GM19328 (cell line): ENCODE data around the gene SLC12A4.
"Not testable (repeated sequence)": the region's sequence is repeated elsewhere in the genome, so short reads cannot be mapped to it uniquely, and the experiment has no call there.

Experiments
- ATAC-seq: cut with Tn5 transposase; IDR thresholded peaks from one replicate; pipeline ENCODE4 v1.9.1; 2021; ENCODE audit warnings: mild to moderate bottlenecking, moderate library complexity; ENCODE audit not compliant: unreplicated experiment

The SLC12A4 gene

DNA sequence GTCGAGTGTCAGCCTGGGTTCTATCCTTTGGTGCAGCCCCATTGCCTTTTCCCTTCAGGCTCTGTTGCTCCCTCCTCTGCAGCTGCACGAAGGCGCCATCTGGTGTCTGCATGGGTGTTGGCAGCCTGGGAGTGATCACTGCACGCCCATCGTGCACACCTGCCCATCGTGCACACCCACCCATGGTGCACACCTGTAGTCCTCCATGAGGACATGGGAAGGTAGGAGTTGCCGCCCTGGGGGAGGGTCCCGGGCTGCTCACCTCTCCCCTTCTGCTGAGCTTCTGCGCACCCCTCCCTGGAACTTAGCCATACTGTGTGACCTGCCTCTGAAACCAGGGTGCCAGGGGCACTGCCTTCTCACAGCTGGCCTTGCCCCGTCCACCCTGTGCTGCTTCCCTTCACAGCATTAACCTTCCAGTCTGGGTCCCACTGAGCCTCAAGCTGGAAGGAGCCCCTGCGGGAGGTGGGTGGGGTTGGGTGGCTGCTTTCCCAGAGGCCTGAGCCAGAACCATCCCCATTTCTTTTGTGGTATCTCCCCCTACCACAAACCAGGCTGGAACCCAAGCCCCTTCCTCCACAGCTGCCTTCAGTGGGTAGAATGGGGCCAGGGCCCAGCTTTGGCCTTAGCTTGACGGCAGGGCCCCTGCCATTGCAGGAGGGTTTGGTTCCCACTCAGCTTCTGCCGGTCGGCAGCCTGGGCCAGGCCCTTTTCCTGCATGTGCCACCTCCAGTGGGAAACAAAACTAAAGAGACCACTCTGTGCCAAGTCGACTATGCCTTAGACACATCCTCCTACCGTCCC is 39.7 kb downstream of the SLC12A4 start:
- ATAC-seq: no peak

DNA sequence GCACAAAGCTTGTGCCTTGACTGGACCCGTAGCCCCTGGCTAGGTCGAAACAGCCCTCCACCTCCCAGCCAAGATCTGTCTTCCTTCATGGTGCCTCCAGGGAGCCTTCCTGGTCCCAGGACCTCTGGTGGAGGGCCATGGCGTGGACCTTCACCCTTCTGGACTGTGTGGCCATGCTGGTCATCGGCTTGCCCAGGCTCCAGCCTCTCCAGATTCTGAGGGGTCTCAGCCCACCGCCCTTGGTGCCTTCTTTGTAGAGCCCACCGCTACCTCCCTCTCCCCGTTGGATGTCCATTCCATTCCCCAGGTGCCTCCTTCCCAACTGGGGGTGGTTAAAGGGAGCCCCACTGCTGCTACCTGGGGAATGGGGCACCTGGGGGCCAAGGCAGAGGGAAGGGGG is 40.3 kb downstream of the SLC12A4 start:
- no peak for ATAC-seq

DNA sequence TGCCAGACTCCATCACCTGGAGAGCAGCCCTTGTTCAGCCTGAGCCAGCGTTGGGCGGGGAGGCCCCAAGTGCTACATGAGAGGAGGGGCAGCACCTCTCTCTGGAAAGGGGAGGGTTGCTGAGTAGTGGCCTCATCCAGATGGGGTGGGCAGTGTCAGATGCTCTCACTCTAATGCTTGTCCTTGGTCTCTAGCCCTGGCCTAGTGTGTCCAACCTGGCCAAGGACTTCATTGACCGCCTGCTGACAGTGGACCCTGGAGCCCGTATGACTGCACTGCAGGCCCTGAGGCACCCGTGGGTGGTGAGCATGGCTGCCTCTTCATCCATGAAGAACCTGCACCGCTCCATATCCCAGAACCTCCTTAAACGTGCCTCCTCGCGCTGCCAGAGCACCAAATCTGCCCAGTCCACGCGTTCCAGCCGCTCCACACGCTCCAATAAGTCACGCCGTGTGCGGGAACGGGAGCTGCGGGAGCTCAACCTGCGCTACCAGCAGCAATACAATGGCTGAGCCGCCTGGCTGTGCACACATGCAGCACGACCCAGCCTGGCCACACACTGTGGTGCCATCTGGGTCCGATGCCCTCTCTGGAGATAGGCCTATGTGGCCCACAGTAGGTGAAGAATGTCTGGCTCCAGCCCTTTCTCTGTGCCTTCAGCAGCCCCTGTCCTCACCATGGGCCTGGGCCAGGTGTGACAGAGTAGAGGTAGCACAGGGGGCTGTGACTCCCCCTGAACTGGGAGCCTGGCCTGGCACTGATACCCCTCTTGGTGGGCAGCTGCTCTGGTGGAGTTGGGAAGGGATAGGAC is 41.1 kb downstream of the SLC12A4 start:
- ATAC-seq: no peak

DNA sequence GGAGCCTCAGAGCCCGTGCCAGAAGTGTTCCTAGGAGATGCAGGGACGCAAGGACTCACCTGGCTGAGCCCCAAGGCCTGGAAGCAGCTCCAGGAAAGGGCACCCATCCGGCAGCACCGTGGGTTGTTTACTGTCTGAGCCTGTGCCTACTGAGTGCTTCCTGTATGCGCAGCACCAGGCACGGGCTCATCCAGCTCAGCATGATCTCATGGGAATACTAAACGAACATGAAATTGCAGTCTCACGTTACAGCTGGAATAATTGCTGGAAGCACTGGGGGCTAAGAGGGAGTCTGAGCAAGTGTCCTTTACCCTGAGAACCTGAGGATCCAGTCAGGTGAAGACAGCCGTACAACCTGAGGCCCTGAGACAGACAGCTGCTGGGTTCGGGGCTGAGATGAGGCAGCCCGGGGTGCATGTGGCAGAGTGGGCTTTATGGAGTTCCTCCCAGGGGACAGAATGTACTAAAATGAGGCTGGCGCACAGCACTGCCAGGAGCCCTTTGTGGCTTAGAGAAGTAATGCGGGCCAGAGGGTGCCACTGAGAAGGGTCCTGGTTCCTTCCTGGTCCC is 42.2 kb downstream of the SLC12A4 start:
- ATAC-seq: no peak

DNA sequence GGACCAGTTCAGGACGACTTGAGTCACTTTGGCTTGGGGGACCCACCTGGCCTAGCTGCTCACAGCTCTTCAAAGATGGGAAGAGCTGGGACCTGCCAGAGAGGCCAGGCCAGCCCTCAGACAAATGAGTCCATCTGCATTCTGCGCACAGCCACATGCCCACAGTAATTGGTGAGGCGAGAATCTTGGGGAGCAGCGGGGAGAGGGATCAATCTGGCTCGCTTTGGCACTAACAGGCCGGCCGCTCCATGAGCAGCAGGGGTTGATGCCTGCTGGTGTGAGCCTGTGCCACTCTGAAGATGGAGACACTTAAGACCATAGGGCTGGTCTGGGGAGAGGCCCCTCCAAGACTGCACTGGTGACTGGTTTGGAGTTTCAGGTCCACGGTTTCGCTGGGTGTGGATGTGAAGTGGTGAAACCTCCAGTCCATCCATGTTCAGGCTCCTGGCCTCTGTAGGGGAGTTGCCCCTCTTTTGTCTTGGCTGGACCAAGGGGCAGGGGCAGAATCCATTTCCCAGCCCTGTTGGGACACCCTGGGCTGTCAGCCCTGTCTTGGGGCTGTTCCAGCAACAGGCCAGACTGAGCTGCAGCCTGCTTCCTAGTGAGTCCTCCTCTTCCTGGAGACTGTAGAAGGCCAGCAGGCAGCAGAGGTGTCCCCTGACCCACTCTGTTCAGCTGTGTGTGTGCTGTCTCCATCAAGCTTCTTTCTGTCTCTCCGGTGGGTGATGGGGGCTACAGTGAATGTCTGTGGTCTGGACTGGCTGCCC is 44.1 kb downstream of the SLC12A4 start:
- ATAC-seq: no peak

DNA sequence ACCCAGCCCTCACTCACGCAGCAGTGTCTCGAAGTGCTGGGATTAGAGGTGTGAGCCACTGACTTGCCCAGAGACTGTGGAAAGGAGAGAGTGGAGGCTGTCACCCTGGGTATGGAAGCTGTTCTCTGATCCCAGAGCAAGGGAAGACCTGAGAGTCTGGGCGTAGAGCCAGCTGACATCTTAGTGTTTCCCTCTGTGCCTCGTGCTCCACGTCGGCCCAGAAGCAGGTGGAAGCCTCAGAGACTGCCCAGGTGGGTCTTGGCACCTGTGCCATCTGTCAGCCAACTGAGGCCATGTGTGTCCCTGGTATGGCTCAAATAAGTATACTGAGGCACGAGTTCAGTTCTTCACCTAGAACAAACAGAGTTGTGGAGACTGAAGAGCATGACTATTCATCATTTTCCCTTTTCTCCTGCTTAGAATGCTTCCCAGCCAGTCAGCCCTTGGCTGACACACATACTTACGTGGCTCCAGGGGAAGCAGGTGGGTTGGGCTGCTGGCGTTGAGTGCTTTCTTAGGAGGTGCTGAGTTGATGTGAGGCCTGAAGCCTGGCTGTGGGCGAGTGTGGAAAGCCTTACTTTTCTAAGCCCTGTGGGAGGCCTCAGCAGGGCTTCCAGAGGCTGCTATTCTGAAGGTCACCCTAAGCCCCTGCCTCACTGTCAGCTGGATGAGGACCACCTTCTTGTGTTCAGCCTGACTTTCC is 44.9 kb downstream of the SLC12A4 start:
- no peak for ATAC-seq

DNA sequence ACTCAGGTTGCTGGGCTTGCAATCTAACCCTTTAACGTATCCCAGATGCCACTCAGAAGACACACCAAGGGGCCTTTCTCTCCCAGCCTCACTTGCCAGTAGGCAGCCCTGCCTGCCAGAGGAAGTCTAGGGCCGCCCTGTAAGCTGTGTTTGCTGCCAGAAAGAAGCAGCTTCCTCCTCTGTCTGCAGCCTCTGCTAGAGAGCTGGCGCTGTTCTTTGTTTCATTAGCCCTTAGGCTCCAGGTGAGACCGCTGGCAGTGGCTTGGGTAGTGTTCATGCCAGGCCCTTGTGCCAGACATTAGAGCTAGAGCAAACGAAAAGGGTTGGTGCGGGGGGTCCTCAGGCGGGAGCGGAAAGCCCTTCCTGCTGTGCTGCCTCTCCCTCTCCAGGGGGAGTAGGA is 45.7 kb downstream of the SLC12A4 start:
- no peak for ATAC-seq

DNA sequence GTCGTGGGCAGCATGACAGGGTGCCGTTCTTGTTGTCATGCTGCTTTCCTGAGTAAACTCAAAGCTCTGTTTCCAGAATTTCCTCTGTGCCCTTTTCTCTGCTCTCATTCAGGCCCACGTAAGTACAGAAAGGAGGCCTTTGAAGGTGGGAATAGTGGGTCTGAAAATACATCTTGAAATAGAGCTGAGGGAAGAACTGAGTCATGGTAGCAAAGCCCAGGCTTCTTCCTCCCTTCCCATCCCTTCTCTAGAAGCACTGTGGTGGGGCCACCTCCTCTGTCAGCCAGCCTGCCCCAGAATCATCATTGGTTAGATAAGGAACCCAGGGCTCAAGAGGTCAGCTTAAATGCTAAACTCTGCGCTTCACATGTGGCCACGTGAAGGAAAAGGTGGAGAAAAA is 46.2 kb downstream of the SLC12A4 start:
- ATAC-seq: no peak

DNA sequence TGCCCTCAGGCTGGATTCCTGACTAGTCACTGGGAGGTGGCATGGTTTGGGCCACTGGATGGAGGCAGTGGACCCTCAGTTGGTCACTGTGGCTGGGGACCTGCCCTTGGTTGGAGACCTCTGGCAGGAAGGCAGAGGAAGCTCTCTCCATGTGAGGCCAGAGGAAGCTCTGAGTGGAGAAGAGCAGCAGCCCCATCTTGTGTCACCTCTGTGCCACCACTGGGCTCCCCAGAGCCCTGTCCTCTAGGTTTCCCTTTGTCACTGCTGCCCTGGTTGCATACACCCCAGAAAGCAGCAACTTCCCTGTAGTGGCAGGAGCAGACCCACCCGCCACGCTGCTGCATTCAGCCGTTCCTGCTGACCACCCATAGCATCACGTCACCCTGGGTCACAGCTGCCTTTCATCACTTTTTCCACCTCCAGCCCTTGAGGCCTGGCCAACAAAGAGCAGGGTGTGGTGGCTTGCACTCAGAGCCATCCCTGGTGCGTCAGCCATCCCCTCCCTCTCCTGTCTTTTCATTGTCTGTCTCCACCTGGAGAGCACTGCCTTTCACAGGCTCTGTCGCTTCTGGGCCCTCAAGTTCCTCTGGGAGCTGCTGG is 48.7 kb downstream of the SLC12A4 start:
- ATAC-seq: no peak

DNA sequence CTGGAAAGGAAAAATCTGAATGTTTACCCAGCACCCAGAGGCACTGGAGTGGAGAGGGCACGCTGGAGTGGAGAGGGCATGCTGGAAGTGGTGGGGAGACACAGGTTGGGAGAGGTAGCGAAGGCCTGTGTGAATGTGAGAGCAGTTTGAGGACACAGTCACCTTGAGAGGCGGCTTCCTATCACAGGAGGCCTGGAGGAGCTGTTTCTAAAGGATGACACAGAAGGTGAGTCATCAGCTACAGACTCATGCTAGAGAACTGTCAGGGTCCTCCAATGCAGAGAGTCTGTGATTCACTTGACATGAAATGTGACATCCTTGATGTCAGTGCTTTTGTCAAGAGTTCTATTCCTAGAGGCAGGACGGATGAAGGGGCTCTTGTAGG is 50.6 kb downstream of the SLC12A4 start:
- no peak for ATAC-seq

DNA sequence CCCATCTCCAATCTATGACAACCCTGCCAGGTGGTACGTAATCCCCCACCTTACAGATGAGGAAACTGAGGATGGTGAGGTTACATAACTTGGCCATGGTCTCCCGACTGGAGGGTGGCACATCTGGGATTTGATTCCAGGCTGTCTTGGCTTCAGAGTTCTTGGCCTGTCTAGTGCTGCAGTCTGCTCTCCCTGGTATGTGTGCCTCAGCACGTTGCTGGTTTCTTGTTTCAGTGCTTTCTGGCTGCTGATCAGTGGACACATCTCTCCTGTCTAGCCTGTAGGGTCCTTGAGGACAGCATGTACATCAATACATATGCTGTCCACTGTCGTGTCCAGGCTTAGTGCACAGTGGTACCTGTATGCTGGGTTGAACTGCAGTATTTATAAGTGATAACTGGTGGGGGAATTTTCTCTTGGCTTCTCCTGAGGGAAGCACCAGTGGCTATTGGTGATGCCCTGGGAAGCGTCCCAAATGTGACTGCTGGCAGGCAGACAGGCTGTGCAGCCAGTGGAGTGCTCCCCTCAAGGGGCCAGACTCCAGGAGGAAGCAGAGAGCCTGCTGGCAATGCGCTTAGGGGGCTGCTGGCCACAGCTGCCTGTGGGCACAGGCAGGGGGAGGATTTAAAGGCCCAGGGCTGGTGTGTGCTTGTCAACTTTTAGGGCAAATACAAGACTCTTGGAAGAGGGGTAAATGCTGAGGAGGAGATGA is 51.1 kb downstream of the SLC12A4 start:
- ATAC-seq: no peak

DNA sequence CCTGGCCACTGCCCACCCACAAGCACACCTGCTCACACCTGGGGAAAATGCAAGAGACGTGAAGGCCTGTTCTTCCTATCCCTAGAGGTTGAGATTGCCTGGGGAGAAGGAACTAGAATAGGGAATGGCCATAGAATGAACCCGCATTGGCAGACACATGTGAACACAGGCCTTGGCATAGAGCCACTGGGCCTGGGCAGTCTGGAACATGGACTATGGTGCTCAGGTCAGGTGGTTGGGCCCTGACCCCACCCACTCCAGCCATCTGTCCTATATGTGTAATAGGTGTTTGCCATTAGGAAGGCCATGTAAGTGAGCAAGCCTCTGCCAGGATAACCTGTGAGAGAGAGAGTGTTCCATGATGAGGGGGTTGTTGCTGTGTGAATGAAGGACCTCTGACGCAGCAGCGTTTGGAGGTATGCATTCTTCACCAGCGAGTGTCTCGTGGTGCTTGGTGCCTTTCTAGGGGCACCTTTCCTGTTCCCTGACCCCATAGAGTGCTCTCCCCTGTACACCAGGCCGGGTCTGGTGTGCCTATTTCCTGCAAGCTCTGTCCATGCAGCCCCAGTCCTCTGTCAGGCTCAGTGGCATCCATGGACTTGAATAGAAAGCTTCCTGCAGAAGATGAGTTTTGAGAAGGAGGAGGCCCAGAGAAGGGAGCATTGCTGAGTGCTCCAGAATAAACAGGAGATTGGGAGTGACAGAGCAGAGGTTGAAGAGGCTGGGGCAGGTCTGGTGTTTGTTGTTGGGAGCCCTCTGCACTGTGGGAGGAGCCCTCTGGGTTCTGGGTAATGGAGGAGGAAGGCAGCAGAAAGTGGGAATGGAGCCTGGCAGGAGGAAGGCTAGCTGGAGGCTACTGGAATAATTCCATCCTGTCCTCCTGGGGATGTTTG is 52.4 kb downstream of the SLC12A4 start:
- ATAC-seq: no peak

DNA sequence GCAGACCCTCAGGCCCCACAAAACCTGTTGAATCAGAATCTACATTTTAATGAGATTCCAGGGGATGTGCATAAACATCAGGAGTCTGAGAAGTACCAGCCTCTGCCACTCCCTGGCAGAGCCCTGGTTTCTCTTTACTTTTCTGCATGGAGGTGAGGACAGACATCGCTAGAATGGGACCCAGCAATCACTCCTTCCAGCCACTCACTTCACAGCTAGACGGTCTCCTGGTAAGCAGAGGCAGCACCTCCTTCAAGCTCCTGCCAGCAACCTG is 53.0 kb downstream of the SLC12A4 start:
- ATAC-seq: not testable (repeated sequence)

DNA sequence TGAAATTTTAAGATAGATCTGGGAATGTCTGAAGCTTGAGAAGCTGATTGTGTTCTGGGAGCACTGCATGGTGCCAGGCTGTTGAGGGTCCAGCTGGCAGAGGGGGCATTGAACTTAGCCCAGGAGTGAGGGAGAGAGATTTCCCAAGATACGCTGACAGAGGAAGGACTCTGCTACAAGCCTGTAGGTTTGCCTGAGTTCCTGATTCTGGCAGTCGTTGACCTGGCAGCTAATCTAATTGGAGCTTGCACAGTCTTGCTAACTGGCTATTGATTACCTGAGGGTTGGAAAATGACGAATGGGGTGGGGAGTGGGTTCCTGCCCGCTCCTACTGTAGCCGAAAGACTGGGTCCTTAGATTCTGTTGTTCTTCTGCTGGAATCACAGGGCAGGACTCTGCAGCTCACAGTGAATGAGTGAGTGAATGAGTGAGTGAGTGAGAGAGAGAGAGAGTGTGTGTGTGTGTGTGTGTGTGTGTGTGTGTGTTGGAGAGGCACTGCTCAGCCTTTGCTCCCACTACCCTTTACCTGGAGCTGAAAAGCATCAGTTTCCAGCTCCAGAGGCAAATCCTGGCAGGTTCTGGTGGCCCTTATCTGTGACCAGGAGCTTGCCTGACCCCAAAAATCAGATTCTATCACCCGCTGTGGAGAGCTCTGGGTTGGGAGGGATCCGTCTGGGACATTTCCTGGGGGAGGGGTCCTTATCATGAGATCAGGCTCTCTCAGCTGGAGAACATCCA is 53.5 kb downstream of the SLC12A4 start:
- no peak for ATAC-seq

DNA sequence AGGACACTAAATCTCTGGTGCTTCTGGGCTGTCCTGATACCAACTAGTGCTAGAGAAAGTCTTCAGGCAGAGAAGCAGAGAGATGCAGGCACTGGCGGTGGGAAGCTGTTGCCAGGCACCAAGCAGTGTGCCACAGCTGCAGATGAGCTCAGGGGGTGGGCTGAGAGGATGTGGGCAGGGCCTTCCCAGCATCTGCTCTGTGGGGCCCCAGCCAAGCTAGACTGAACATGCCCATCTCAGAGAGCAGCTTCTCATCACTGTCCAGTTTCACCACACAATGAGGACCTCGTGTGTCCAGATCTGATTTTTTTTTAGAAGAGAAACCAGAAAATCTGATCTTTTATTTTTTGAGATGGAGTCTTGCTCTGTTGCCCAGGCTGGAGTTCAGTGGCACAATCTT is 58.3 kb downstream of the SLC12A4 start:
- ATAC-seq: no peak

DNA sequence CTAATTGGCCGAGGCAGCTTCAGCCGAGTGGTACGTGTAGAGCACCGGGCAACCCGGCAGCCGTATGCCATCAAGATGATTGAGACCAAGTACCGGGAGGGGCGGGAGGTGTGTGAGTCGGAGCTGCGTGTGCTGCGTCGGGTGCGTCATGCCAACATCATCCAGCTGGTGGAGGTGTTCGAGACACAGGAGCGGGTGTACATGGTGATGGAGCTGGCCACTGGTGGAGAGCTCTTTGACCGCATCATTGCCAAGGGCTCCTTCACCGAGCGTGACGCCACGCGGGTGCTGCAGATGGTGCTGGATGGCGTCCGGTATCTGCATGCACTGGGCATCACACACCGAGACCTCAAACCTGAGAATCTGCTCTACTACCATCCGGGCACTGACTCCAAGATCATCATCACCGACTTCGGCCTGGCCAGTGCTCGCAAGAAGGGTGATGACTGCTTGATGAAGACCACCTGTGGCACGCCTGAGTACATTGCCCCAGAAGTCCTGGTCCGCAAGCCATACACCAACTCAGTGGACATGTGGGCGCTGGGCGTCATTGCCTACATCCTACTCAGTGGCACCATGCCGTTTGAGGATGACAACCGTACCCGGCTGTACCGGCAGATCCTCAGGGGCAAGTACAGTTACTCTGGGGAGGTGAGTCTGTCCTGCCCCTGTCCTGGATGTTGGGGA is 59.2 kb downstream of the SLC12A4 start:
- no peak for ATAC-seq

DNA sequence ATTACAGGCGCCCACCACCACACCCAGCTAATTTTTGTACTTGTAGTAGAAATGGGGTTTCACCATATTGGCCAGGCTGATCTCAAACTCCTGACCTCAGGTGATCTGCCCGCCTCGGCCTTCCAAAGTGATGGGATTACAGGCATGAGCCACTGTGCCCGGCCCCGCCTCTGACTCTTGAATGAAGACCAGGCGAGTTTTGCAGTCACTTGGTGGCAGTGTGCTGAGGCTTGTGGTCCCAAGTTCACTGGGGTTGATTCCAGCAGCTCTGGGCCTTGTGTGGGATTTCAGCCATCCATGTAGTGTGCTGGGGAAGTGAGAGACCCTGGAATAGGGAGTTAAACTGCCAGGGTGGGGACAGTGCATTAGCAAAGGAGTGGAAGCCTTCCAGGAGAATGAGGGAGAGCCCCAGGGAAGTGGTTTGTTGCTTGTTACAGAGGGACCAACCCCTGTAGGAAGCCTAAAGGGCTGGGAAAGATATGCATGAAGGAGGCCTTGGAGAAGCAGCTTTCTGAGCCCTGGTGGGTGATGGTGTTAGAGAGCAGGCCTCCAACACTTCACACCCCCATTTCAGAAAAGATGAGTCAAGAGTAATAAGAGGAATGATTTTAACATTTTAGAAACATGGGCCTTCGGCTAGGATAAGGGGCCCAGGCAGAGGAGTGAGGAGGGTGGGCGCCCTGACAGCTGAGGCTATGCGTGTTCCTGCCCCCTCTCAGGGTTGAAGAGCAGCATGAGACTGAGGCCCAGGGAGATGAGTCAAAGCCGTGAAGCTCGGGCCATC is 60.8 kb downstream of the SLC12A4 start:
- ATAC-seq: no peak
